ENCODE data around the gene GSDME. TPM values are rescaled to one million over a fixed set of nuclear protein-coding genes. Genes with fewer than 3 reads are reported as not detected.

GSDME gene
- polyA plus RNA-seq, 1 donor (not counting 4 experiments of a cell fraction or from before 2014, with no cell fraction given) = 105 TPM

- no peak for DNase-seq (ENCODE audit: low read depth, low spot score)
- peak overlapping the region; percentile 4 for H3K4me2 ChIP-seq (ENCODE audit: control insufficient read depth, extremely low read depth, insufficient read depth, low read depth, low read length)
- no peaks in the 10 kb centered on the region for H3K9me3 ChIP-seq (ENCODE audit: control insufficient read depth, low read depth, low read length)
- TF ChIP-seq EZH2 (IDR thresholded peaks at IDR 0.05; ENCODE audit: low read length) (no peak), CTCF (optimal IDR thresholded peaks at IDR 0.05 in 1 of 3, IDR thresholded peaks at IDR 0.05 in 1 of 3, conservative IDR thresholded peaks at IDR 0.05 in 1 of 3; ENCODE audit: extremely low read depth in 1 of 3, insufficient read depth in 2 of 3, low read length in 3 of 3) (no peak)
- no peaks in the 10 kb centered on the region for H4K20me1 ChIP-seq (ENCODE audit: control insufficient read depth, extremely low read depth, insufficient read depth, low read length)
- H3K4me3 ChIP-seq (ENCODE audit: control insufficient read depth in 2 of 3, extremely low read depth in 1 of 3, insufficient read depth in 2 of 3, low read depth in 1 of 3, low read length in 3 of 3) = no peak overlapping the region
- peaks cover 3 to 16% of the 10 kb centered on the region in 2 experiments for H3K36me3 ChIP-seq (ENCODE audit: control insufficient read depth in 2 of 2, extremely low read depth in 1 of 2, insufficient read depth in 2 of 2, low read length in 2 of 2)
- H3K27ac ChIP-seq (ENCODE audit: control insufficient read depth, insufficient read depth, low read length) = peak overlapping the region; percentile 83
- no peaks in the 10 kb centered on the region for H3K27me3 ChIP-seq (ENCODE audit: control insufficient read depth, extremely low read depth, insufficient read depth, low read length)
- H2AFZ ChIP-seq (ENCODE audit: control insufficient read depth, low read length) = no peak overlapping the region
- H3K9me1 ChIP-seq (ENCODE audit: control insufficient read depth, extremely low read depth, insufficient read depth, low read length) = peaks cover 6% of the 10 kb centered on the region
- dilution Hi-C loops (cut with MboI; ENCODE audit: extremely low pct_ligation_motif_present, low sequenced_read_pairs) = no loop called here
- H3K9ac ChIP-seq (ENCODE audit: control insufficient read depth, extremely low read depth, insufficient read depth, low read length) = peak overlapping the region; percentile 62
- peaks cover 66% of the 10 kb centered on the region for H3K79me2 ChIP-seq (ENCODE audit: control insufficient read depth, insufficient read depth, low read length)
- peaks cover 23% of the 10 kb centered on the region for H3K4me1 ChIP-seq (ENCODE audit: control insufficient read depth, extremely low read depth, insufficient read depth, low read length)
- FAIRE-seq = peak; percentile 94
These were observed 24.4 kb downstream of the GSDME start for GRCh38 chr7:24732646-24733413.

- dilution Hi-C loops (cut with MboI; ENCODE audit: extremely low pct_ligation_motif_present, low sequenced_read_pairs) = no loop called here
- H3K27ac ChIP-seq (ENCODE audit: control insufficient read depth, insufficient read depth, low read length) = no peak overlapping the region
- TF ChIP-seq CTCF (optimal IDR thresholded peaks at IDR 0.05 in 1 of 3, IDR thresholded peaks at IDR 0.05 in 1 of 3, conservative IDR thresholded peaks at IDR 0.05 in 1 of 3; ENCODE audit: extremely low read depth in 1 of 3, insufficient read depth in 2 of 3, low read length in 3 of 3) (no peak), EZH2 (IDR thresholded peaks at IDR 0.05; ENCODE audit: low read length) (no peak)
These were observed 26.0 kb downstream of the GSDME start for GRCh38 chr7:24731313-24731712.

More at GRCh38 chr7:24731313-24731712, 26.0 kb downstream of the GSDME start:
- peaks cover 6% of the 10 kb centered on the region for H3K9me1 ChIP-seq (ENCODE audit: control insufficient read depth, extremely low read depth, insufficient read depth, low read length)
- peaks cover 59% of the 10 kb centered on the region for H3K79me2 ChIP-seq (ENCODE audit: control insufficient read depth, insufficient read depth, low read length)
- H3K4me2 ChIP-seq (ENCODE audit: control insufficient read depth, extremely low read depth, insufficient read depth, low read depth, low read length) = no peak overlapping the region
- no peak overlapping the region for H3K4me3 ChIP-seq (ENCODE audit: control insufficient read depth in 2 of 3, extremely low read depth in 1 of 3, insufficient read depth in 2 of 3, low read depth in 1 of 3, low read length in 3 of 3)
- peaks cover 23% of the 10 kb centered on the region for H3K4me1 ChIP-seq (ENCODE audit: control insufficient read depth, extremely low read depth, insufficient read depth, low read length)
- H2AFZ ChIP-seq (ENCODE audit: control insufficient read depth, low read length) = no peak overlapping the region
- no peaks in the 10 kb centered on the region for H3K9me3 ChIP-seq (ENCODE audit: control insufficient read depth, low read depth, low read length)
- no peaks in the 10 kb centered on the region for H4K20me1 ChIP-seq (ENCODE audit: control insufficient read depth, extremely low read depth, insufficient read depth, low read length)
- no peak overlapping the region for H3K9ac ChIP-seq (ENCODE audit: control insufficient read depth, extremely low read depth, insufficient read depth, low read length)
- H3K27me3 ChIP-seq (ENCODE audit: control insufficient read depth, extremely low read depth, insufficient read depth, low read length) = no peaks in the 10 kb centered on the region
- no peak for FAIRE-seq
- peaks cover 3 to 16% of the 10 kb centered on the region in 2 experiments for H3K36me3 ChIP-seq (ENCODE audit: control insufficient read depth in 2 of 2, extremely low read depth in 1 of 2, insufficient read depth in 2 of 2, low read length in 2 of 2)
- DNase-seq (ENCODE audit: low read depth, low spot score) = no peak

Data from keratinocyte (primary cell).